ENCODE data around the gene ARID4A.
"Not testable (repeated sequence)": the region's sequence is repeated elsewhere in the genome, so short reads cannot be mapped to it uniquely, and the experiment has no call there.

The ARID4A gene

GRCh38 chr14:58298477-58299400, at the start of gene ARID4A:
TSS of gene ARID4A (plus strand) at chr14:58298555. CDS start at chr14:58299855, 1,300 bp downstream.
- DNase-seq (ENCODE audit: low read depth): no peak

DNA sequence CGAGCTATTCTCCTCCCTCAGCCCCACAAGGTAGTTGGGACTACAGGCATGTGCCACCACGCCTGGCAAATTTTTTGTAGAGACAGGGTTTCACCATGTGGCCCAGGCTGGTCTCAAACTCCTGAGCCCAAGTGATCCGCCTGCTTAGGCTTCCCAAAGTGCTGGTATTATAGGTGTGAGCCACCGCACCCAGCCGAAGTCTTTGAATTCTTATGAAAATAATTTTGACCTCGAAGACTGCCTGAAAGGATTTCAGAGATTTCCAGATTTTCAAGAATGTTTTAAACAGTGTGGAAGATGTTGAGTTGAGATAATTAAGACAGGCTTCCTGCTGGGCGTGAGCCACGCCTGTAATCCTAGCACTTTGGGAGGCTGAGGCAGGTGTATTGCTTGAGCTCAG, 48.7 kb upstream of the ARID4A start:
- DNase-seq (ENCODE audit: low read depth): no peak

DNA sequence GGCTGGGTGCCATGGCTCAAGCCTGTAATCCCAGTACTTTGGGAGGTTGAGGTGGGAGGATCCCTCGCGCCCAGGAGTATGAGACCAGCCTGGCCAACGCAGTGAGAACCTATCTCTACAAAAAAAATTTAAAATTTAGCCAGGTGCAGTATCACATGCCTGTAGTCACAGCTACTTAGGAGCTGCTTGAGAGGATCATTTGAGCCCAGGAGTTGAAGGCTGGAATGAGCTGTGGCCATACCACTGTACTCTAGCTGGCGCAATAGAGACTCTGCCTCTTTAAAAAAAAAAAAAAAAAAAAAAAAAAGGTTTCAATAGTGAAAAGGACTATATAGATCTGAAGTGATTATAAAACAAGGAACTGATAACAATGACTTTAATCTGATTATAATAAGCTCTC, 40.2 kb upstream of the ARID4A start:
- DNase-seq (ENCODE audit: low read depth): no peak

DNA sequence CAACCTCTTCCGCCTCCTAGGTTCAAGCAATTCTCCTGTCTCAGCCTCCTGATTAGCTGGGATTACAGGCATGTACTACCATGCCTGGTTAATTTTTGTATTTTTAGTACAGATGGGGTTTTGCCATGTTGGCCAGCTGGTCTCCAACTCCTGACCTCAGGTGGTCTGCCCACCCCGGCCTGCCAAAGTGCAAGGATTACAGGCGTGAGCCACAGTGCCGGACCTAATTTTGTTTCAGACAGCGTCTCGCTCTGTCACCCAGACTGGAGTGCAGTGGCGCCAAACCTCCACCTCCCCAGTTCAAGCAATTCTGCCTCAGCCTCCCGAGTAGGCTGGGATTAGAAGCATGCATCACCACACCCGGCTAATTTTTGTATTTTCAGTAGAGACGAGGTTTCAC, 36.4 kb upstream of the ARID4A start:
- DNase-seq (ENCODE audit: low read depth): not testable (repeated sequence)

GRCh38 chr14:58265401-58265800, 33.0 kb upstream of the ARID4A start:
- DNase-seq (ENCODE audit: low read depth): no peak

- DNase-seq (ENCODE audit: low read depth): no peak
Measured at GRCh38 chr14:58270628-58271027, 27.7 kb upstream of the ARID4A start.

GRCh38 chr14:58272588-58273372, 25.6 kb upstream of the ARID4A start:
- DNase-seq (ENCODE audit: low read depth): no peak

DNA sequence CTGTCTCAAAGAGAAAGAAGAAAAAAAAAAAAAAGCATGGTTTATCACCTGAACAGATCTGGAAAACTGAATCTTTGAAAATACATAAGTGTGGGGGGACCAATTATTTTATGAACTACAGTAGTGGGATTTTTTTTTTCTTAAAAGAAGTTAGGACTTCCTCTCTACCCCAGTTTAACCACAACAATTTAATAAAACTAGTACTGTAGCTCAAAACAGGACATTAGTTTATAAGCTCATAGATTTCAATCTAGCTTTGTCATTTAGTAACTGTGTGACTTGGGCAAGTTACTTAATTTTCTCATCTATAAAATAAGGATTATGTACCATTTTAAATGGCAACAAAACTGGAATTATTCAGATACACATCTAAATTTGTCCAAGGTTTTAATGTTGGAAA, 23.5 kb upstream of the ARID4A start:
- DNase-seq (ENCODE audit: low read depth): no peak

- DNase-seq (ENCODE audit: low read depth): no peak
Measured at GRCh38 chr14:58275527-58276190, 22.7 kb upstream of the ARID4A start.

DNA sequence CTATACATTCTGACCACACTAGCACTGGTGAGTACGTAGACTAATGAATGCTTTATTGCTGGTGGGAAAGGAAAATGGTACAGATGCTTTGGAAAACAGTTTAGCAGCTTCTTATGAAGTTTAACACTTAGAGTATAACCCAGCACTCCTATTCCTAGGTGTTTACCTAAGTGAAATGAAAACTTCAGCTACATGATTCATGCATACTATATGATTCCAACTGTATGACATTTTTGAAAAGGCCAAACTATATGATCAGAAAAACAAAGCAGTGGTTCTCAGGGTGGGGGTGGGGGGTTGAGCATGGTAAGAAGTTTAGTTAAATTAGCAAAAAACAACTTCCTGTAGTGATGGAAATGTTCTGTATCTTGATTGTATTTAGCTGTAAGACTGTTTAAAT, 22.1 kb upstream of the ARID4A start:
- DNase-seq (ENCODE audit: low read depth): no peak

DNA sequence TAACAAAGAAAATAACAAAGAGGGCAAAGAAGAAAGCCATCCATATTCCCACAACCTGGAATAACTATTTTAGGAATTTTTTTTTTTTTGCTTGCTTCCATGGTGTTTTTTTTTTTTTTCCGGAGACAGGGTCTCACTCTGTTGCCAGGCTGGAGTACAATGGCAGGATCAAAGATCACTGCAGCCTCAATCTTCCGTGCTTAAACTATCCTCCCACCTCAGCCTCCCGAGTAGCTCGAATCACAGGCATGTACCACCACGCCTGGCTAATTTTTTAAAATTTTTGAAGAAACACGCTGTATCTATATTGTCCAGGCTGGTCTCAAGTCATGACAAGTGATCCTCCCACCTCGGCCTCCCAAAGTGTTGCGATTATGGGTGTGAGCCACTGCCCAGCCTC, 20.2 kb upstream of the ARID4A start:
- no peak for DNase-seq (ENCODE audit: low read depth)

DNA sequence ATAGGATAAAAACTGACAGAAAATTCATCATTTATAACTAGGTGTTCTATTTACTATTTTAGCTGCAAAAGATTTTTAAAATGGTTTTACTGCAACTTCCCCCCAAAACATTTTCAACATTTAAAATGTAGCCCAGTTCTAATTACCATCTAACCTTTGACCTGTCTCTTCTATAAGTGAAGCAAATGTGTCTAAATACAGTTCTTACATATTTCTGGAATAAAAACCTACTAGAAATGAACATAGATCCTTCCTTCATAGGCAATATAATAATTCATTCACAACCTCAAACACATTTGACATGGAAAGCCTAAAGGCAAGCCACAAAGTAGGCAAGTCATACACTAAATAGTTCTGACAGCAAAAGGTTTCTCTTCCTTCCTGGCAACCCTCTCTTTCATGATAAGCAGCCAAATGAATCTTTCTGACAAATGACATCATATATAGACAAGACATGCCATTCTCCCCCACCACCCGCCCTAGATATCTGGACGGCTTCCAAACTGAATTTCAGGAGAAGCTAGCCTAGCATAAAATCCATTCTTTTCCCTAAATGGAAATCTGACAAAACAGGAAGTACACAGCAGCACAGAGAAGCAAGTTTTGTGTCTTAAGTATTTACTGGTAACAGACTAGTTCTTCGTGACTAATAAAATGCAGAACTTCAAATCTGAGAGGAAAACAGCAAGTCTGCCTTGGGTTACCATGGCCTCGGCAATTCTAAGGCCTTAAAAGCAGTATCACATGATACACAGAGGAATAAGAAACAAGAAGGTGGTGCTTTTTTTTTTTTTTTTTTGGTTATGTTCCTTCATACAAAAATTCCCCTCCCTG, 17.2 kb upstream of the ARID4A start:
- peak; percentile 69 for DNase-seq (ENCODE audit: low read depth)

DNA sequence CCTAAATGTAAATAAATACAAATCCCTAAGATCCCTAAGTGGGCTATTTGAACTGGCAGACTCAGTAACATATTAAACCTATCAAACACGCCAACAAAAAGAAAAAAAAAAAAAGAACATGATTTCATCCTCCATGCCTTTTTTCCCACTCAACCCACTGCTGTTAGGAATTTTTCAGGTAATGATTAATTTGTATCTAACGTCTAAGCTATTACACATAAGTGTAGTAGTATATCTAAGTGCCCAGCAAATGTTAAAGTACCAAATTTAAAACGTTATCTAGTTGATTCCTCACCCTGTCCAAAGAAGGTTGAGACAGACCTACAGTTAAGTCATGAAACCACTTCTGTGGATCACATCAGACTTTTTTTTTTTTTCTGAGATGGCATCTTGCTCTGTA, 16.4 kb upstream of the ARID4A start:
- no peak for DNase-seq (ENCODE audit: low read depth)

GRCh38 chr14:58282925-58283593, 15.3 kb upstream of the ARID4A start:
- no peak for DNase-seq (ENCODE audit: low read depth)

GRCh38 chr14:58283730-58284129, 14.6 kb upstream of the ARID4A start:
- no peak for DNase-seq (ENCODE audit: low read depth)

- DNase-seq (ENCODE audit: low read depth): no peak
Measured at GRCh38 chr14:58285132-58285531, 13.2 kb upstream of the ARID4A start.

GRCh38 chr14:58287607-58288042, 10.7 kb upstream of the ARID4A start:
- no peak for DNase-seq (ENCODE audit: low read depth)

DNA sequence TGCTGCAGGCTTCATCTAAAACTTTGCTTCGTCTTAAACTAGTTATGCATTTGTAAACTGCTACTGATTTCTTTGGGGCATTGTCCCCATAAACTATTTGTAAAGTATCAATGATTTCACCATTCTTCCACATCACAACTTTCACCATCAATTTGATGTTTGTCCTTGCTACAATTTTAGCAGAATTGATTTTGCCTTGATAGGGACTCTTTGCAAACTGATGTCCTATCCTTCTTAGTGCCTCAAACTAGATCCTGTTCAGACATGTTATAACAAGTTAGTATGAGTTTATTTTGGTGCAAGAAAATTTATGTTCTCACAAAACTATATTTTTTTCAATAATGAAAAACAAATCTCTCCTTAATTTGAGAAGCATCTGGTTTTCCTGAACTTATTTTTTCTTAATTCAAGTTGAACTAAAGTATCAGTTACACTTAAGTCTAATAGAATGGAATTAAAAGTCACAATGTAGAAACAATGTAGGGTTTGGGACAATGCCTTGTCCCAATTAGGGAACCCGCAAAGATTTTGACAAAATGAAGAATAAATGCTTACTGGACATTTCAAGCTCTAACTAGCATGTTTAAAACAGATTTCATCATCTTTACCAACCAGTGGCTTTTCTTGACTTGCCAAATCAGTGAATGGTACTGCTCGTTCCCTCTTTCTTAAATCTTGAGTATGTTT, 10.1 kb upstream of the ARID4A start:
- DNase-seq (ENCODE audit: low read depth): no peak

DNA sequence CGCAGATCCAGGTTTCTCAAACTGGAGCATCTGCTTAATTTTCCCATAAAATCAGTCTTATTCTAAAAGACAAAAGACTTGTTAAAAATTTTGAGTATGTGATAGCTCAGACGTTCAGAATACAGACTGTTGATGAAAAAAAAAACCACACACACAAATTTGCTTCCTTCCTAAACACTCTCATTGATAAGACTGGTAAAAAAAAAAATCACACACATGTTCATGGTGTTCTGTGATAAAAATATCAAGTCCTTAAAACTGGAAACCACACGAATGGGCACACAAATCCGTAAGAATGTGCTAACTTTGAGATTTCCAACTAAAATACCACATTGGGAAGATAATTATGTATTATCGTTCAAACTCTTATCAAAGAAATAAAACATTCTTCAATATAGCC, 6.7 kb upstream of the ARID4A start:
- no peak for DNase-seq (ENCODE audit: low read depth)

- no peak for DNase-seq (ENCODE audit: low read depth)
Measured at GRCh38 chr14:58292187-58292586, 6.2 kb upstream of the ARID4A start.
